ENCODE data around the gene SNAPC2.
"Not testable (repeated sequence)": the region's sequence is repeated elsewhere in the genome, so short reads cannot be mapped to it uniquely, and the experiment has no call there.

Gene SNAPC2

GRCh38 chr19:7923295-7924191, 3.4 kb downstream of the SNAPC2 start:
- DNase-seq: no peak

GRCh38 chr19:7924241-7924640, 4.1 kb downstream of the SNAPC2 start:
- no peak for DNase-seq

GRCh38 chr19:7924651-7925170, 4.6 kb downstream of the SNAPC2 start:
- DNase-seq: no peak

GRCh38 chr19:7925171-7925851, 5.2 kb downstream of the SNAPC2 start:
- peak; percentile 78 to 79 for DNase-seq

- peak; percentile 67 to 84 for DNase-seq
Measured at GRCh38 chr19:7926021-7926726, 6.0 kb downstream of the SNAPC2 start, which contains the start of gene CTXN1. TSS of gene CTXN1 (minus strand) at chr19:7926135. CDS start at chr19:7925538, 597 bp downstream.

- DNase-seq: no peak
Measured at GRCh38 chr19:7926727-7927604, 6.8 kb downstream of the SNAPC2 start.

- no peak for DNase-seq
Measured at GRCh38 chr19:7927605-7928333, 7.6 kb downstream of the SNAPC2 start.

- no peak for DNase-seq
Measured at GRCh38 chr19:7928334-7928706, 8.2 kb downstream of the SNAPC2 start.

GRCh38 chr19:7928741-7929701, 8.9 kb downstream of the SNAPC2 start:
- DNase-seq: peak; percentile 74 to 77

- not testable (repeated sequence) for DNase-seq
Measured at GRCh38 chr19:7930030-7930429, 9.9 kb downstream of the SNAPC2 start.

GRCh38 chr19:7930765-7931164, 10.6 kb downstream of the SNAPC2 start:
- no peak for DNase-seq

GRCh38 chr19:7931221-7932061, 11.3 kb downstream of the SNAPC2 start:
- no peak for DNase-seq

GRCh38 chr19:7932276-7932929, 12.3 kb downstream of the SNAPC2 start:
- DNase-seq: no peak

GRCh38 chr19:7932930-7933300, 12.8 kb downstream of the SNAPC2 start:
- no peak for DNase-seq

- DNase-seq: no peak
Measured at GRCh38 chr19:7933411-7933810, 13.3 kb downstream of the SNAPC2 start.

GRCh38 chr19:7933828-7934725, 13.9 kb downstream of the SNAPC2 start:
- no peak for DNase-seq

GRCh38 chr19:7934766-7935165, 14.6 kb downstream of the SNAPC2 start:
- DNase-seq: no peak

GRCh38 chr19:7940841-7941240, 20.7 kb downstream of the SNAPC2 start:
- no peak for DNase-seq
